H9 (cell line): ENCODE results near the gene CDC45. TPM values are rescaled to one million over a fixed set of nuclear protein-coding genes. Genes with fewer than 3 reads are reported as not detected.

Experiments used
- DNase-seq: peaks from one replicate; pipeline ENCODE4 v3.0.0-alpha.2; 2017
- H2AFZ ChIP-seq: one replicate; pipeline ENCODE4 v1.6.1; 2013; ENCODE audit warnings: mild to moderate bottlenecking, low read length, control low read depth, moderate library complexity
- H2AK5ac ChIP-seq: 2 replicates; pipeline ENCODE4 v1.6.1; 2013; ENCODE audit warnings: low read length, control low read depth, mixed read lengths; ENCODE audit not compliant: insufficient read length
- H2BK120ac ChIP-seq: one replicate; pipeline ENCODE4 v1.6.1; 2013; ENCODE audit warnings: low read depth, mild to moderate bottlenecking, low read length, control low read depth, inconsistent platforms; ENCODE audit not compliant: poor library complexity, severe bottlenecking
- H2BK12ac ChIP-seq: 2 replicates; pipeline ENCODE4 v1.6.1; 2013; ENCODE audit warnings: low read length, control low read depth, mixed read lengths, low read depth; ENCODE audit not compliant: insufficient read length
- H2BK15ac ChIP-seq: 2 replicates; pipeline ENCODE4 v1.6.1; 2013; ENCODE audit warnings: low read depth, low read length, control low read depth
- H2BK20ac ChIP-seq: one replicate; pipeline ENCODE4 v1.6.1; 2013; ENCODE audit warnings: low read depth, mild to moderate bottlenecking, low read length, control low read depth, inconsistent platforms; ENCODE audit not compliant: poor library complexity, severe bottlenecking
- H2BK5ac ChIP-seq: 2 replicates; pipeline ENCODE4 v1.6.1; 2013; ENCODE audit warnings: low read length, control low read depth, mixed read lengths; ENCODE audit not compliant: insufficient read length
- H3K14ac ChIP-seq: 2 replicates; pipeline ENCODE4 v1.6.1; 2013; ENCODE audit warnings: low read length, control low read depth; ENCODE audit not compliant: insufficient read depth
- H3K18ac ChIP-seq: 2 replicates; pipeline ENCODE4 v1.6.1; 2013; ENCODE audit warnings: low read depth, mild to moderate bottlenecking, mixed read lengths, low read length, control low read depth; ENCODE audit not compliant: insufficient read length
- H3K23ac ChIP-seq: 2 replicates; pipeline ENCODE4 v1.6.1; 2013; ENCODE audit warnings: low read length, control low read depth, mixed read lengths, low read depth; ENCODE audit not compliant: insufficient read length
- H3K23me2 ChIP-seq: 2 replicates; pipeline ENCODE4 v1.6.1; 2013; ENCODE audit warnings: low read depth, mild to moderate bottlenecking, mixed read lengths, low read length, control low read depth; ENCODE audit not compliant: insufficient read length, poor library complexity, severe bottlenecking
- H3K27ac ChIP-seq: 2 replicates; pipeline ENCODE4 v1.5.1; 2013; ENCODE audit warnings: low read length, control low read depth, mixed read lengths, low read depth; ENCODE audit not compliant: insufficient read length
- H3K27me3 ChIP-seq: 2 replicates; pipeline ENCODE4 v1.6.1; 2013; ENCODE audit warnings: low read length, control low read depth, inconsistent platforms; ENCODE audit not compliant: insufficient read depth
- H3K4ac ChIP-seq: 2 replicates; pipeline ENCODE4 v1.6.1; 2013; ENCODE audit warnings: low read depth, mild to moderate bottlenecking, control low read depth, inconsistent platforms, low read length, moderate library complexity
- H3K4me1 ChIP-seq: 2 replicates; pipeline ENCODE4 v1.6.1; 2013; ENCODE audit warnings: low read length, control low read depth, inconsistent platforms; ENCODE audit not compliant: insufficient read depth
- H3K4me2 ChIP-seq: 2 replicates; pipeline ENCODE4 v1.6.1; 2013; ENCODE audit warnings: low read length, control low read depth, mixed read lengths; ENCODE audit not compliant: insufficient read length, insufficient read depth
- H3K56ac ChIP-seq: 2 replicates; pipeline ENCODE4 v1.6.1; 2013; ENCODE audit warnings: low read depth, mild to moderate bottlenecking, mixed read lengths, low read length, control low read depth; ENCODE audit not compliant: insufficient read length
- H3K79me1 ChIP-seq: 2 replicates; pipeline ENCODE4 v1.6.1; 2013; ENCODE audit warnings: low read depth, mild to moderate bottlenecking, moderate library complexity, low read length, control low read depth, inconsistent platforms; ENCODE audit not compliant: insufficient read depth, poor library complexity, severe bottlenecking
- H3K79me2 ChIP-seq: 2 replicates; pipeline ENCODE4 v1.6.1; 2013; ENCODE audit warnings: low read length, control low read depth, inconsistent platforms; ENCODE audit not compliant: insufficient read depth
- H3K9ac ChIP-seq: 2 replicates; pipeline ENCODE4 v1.6.1; 2013; ENCODE audit warnings: low read length, control low read depth, mixed read lengths; ENCODE audit not compliant: insufficient read length; ENCODE audit errors: extremely low read depth
- H3K9me3 ChIP-seq: one replicate; pipeline ENCODE4 v1.6.1; 2013; ENCODE audit warnings: low read depth, low read length, inconsistent platforms; ENCODE audit not compliant: control insufficient read depth
- H3T11ph ChIP-seq: one replicate; pipeline ENCODE4 v1.6.1; 2013; ENCODE audit warnings: mild to moderate bottlenecking, low read length, control low read depth, inconsistent platforms
- H4K20me1 ChIP-seq: one replicate; pipeline ENCODE4 v1.6.1; 2013; ENCODE audit not compliant: control insufficient read depth, insufficient read length, insufficient read depth
- H4K5ac ChIP-seq: 2 replicates; pipeline ENCODE4 v1.6.1; 2013; ENCODE audit warnings: low read depth, mild to moderate bottlenecking, mixed read lengths, low read length, control low read depth; ENCODE audit not compliant: insufficient read length
- H4K8ac ChIP-seq: replicated peaks from 2 replicates; pipeline ENCODE4 v1.6.1; 2013; ENCODE audit warnings: low read length, control low read depth, mixed read lengths, low read depth; ENCODE audit not compliant: insufficient read length
- H4K91ac ChIP-seq: 2 replicates; pipeline ENCODE4 v1.6.1; 2013; ENCODE audit warnings: low read depth, mild to moderate bottlenecking, moderate library complexity, mixed read lengths, low read length, control low read depth; ENCODE audit not compliant: insufficient read length
- H3K27ac Mint-ChIP-seq, 3 experiments: 2 replicates in 2 of 3; 3 replicates in 1 of 3; pipeline ENCODE4 v1.8.0; 2020 to 2021; ENCODE audit warnings: mixed read lengths in 3 of 3, mild to moderate bottlenecking in 1 of 3, moderate library complexity in 1 of 3
- H3K27me3 Mint-ChIP-seq: 2 replicates; pipeline ENCODE4 v1.8.0; 2021; ENCODE audit warnings: low read depth, mild to moderate bottlenecking, moderate library complexity, mixed read lengths
- H3K36me3 Mint-ChIP-seq, 3 experiments: 2 replicates in 2 of 3; 3 replicates in 1 of 3; pipeline ENCODE4 v1.8.0; 2020 to 2021; ENCODE audit warnings: low read depth in 3 of 3, mixed read lengths in 3 of 3; ENCODE audit not compliant: insufficient read depth in 1 of 3
- H3K4me1 Mint-ChIP-seq, 2 experiments: 2 replicates each; pipeline ENCODE4 v1.8.0; 2020; ENCODE audit warnings: mixed read lengths in 2 of 2
- H3K4me3 Mint-ChIP-seq, 2 experiments: 2 replicates in 1 of 2; 3 replicates in 1 of 2; pipeline ENCODE4 v1.8.0; 2020 to 2021; ENCODE audit warnings: mild to moderate bottlenecking in 2 of 2, mixed read lengths in 2 of 2, moderate library complexity in 1 of 2
- H3K9me3 Mint-ChIP-seq, 2 experiments: 2 replicates in 1 of 2; 3 replicates in 1 of 2; pipeline ENCODE4 v1.8.0; 2020; ENCODE audit warnings: mild to moderate bottlenecking in 2 of 2, mixed read lengths in 2 of 2, moderate library complexity in 1 of 2
- WGBS: extraction: QIAGEN DNeasy Blood & Tissue Kit; methylation state at CpG from one replicate; pipeline ENCODE4 v1.1.7; 2013; ENCODE audit warnings: missing lambda C conversion rate, low lambda C conversion rate, mixed read lengths; ENCODE audit not compliant: insufficient read length; ENCODE audit errors: extremely low coverage; 5-methylcytosine and 5-hydroxymethylcytosine counted together
- total RNA-seq: library from RNA; stranded (reverse); gene quantifications from 2 replicates; pipeline ENCODE4 v1.2.1, GENCODE V29; 2021
- TF ChIP-seq, protein P1 (sequence below): fragments of 200-600 bp; sonication (generic); conservative IDR thresholded peaks from 3 replicates; pipeline ENCODE4 v1.8.0; 2021; ENCODE audit warnings: antibody characterized with exemption, mild to moderate bottlenecking

The CDC45 gene
- total RNA-seq, 1 experiment from 2014 or later: 35.7 TPM

DNA sequence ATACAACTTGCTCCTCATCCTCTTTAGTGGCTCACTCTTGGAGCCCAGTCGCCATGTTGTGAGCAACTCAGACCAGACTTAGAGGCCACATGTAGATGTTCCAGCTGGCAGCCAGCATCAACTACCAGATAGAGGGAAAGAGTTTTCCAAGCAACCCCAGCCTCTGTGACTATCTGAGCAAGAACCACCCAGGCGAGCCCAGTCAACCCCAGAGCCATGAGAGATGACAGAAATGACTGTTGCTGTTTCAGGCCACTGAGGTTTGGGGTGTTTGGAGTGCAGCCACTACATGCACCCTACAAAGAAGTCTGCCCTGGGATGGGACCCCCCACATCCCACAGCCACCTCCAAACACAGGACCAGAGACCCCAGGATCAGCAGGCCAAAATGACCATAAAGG, 69.2 kb downstream of the CDC45 start:
- Histone ChIP-seq H3K4me1 (no peaks in the 10 kb centered on the region), H4K8ac (no peak overlapping the region), H3K27me3 (no peaks in the 10 kb centered on the region), H3K27ac (no peak overlapping the region), H2BK5ac (no peak overlapping the region), H2BK15ac (no peak overlapping the region), H3K23me2 (no peaks in the 10 kb centered on the region), H3K79me1 (no peaks in the 10 kb centered on the region), H2BK120ac (no peak overlapping the region), H3K23ac (no peak overlapping the region), H2BK12ac (no peak overlapping the region), H3K56ac (no peak overlapping the region), H3T11ph (no peak overlapping the region), H3K14ac (no peak overlapping the region; the same call in 1 of the 2 replicates), H3K18ac (no peak overlapping the region), H4K5ac (no peak overlapping the region), H2AFZ (no peak overlapping the region), H3K4ac (no peak overlapping the region), H4K91ac (no peak overlapping the region), H2BK20ac (no peak overlapping the region), H3K9ac (no peak overlapping the region), H2AK5ac (no peak overlapping the region), H3K79me2 (no peaks in the 10 kb centered on the region), H4K20me1 (peaks cover 2% of the 10 kb centered on the region), H3K9me3 (no peaks in the 10 kb centered on the region), H3K4me2 (no peak overlapping the region)
- Mint-ChIP-seq H3K4me1 (peaks cover 6 to 7% of the 10 kb centered on the region in 2 experiments), H3K9me3 (peaks cover 0 to 8% of the 10 kb centered on the region in 2 experiments; a peak in 1 of 5 replicates), H3K27me3 (peaks cover 7% of the 10 kb centered on the region), H3K36me3 (no peaks in the 10 kb centered on the region; a peak in 1 of 7 replicates), H3K27ac (no peak overlapping the region), H3K4me3 (no peak overlapping the region)
- no peak for DNase-seq
- TF ChIP-seq, protein P1, sequence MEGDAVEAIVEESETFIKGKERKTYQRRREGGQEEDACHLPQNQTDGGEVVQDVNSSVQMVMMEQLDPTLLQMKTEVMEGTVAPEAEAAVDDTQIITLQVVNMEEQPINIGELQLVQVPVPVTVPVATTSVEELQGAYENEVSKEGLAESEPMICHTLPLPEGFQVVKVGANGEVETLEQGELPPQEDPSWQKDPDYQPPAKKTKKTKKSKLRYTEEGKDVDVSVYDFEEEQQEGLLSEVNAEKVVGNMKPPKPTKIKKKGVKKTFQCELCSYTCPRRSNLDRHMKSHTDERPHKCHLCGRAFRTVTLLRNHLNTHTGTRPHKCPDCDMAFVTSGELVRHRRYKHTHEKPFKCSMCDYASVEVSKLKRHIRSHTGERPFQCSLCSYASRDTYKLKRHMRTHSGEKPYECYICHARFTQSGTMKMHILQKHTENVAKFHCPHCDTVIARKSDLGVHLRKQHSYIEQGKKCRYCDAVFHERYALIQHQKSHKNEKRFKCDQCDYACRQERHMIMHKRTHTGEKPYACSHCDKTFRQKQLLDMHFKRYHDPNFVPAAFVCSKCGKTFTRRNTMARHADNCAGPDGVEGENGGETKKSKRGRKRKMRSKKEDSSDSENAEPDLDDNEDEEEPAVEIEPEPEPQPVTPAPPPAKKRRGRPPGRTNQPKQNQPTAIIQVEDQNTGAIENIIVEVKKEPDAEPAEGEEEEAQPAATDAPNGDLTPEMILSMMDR: no peak
- WGBS: no CpG with 5 or more reads among the region's 2 CpGs
